CD14-positive monocyte (primary cell): ENCODE results near the gene MYOD1. TPM values are rescaled to one million over a fixed set of nuclear protein-coding genes. Genes with fewer than 3 reads are reported as not detected.

Experiments used
- DNase-seq, 3 donors: peaks; one replicate each; pipeline ENCODE4 v3.0.0-alpha.2; 2011 to 2022
- H2AFZ ChIP-seq: 2 replicates; pipeline ENCODE4 v1.6.0; 2012; ENCODE audit warnings: mild to moderate bottlenecking, low read depth, low read length, inconsistent platforms; ENCODE audit not compliant: insufficient read depth, poor library complexity, severe bottlenecking
- H3K27ac ChIP-seq, 2 donors: 1 replicate in 1 of 2; 2 replicates in 1 of 2; pipeline ENCODE4 v1.5.1; 2012 to 2013; ENCODE audit warnings: low read length in 2 of 2, control low read depth in 1 of 2, inconsistent platforms in 1 of 2, low read depth in 1 of 2, mild to moderate bottlenecking in 1 of 2
- H3K27me3 ChIP-seq, 2 donors: one replicate each; pipeline versions ENCODE4 v1.6.0 to v1.6.1; 2011 to 2013; ENCODE audit warnings: low read length in 2 of 2; ENCODE audit not compliant: control insufficient read depth in 2 of 2, insufficient read depth in 2 of 2
- H3K36me3 ChIP-seq, 2 donors: replicated peaks in 1 of 2; 1 replicate in 1 of 2; 2 replicates in 1 of 2; pipeline versions ENCODE4 v1.5.1 to v1.6.1; 2012 to 2013; ENCODE audit warnings: low read length in 2 of 2, control low read depth in 1 of 2, inconsistent platforms in 1 of 2, mild to moderate bottlenecking in 1 of 2; ENCODE audit not compliant: insufficient read depth in 2 of 2, control insufficient read depth in 1 of 2
- H3K4me1 ChIP-seq, 2 donors: 1 replicate in 1 of 2; 2 replicates in 1 of 2; pipeline versions ENCODE4 v1.5.1 to v1.6.1; 2012 to 2013; ENCODE audit warnings: low read length in 2 of 2, control low read depth in 1 of 2, inconsistent platforms in 1 of 2, mild to moderate bottlenecking in 1 of 2, moderate library complexity in 1 of 2; ENCODE audit not compliant: insufficient read depth in 2 of 2, control insufficient read depth in 1 of 2
- H3K4me2 ChIP-seq: replicated peaks from 2 replicates; pipeline ENCODE3; 2012; ENCODE audit warnings: low read length, moderate library complexity, mild to moderate bottlenecking; ENCODE audit not compliant: poor library complexity, severe bottlenecking; ENCODE audit errors: extremely low read depth
- H3K4me3 ChIP-seq, 3 experiments: fragments of 200-600 bp in 1 of 3; sonication (generic) in 1 of 3; replicated peaks in 1 of 3; 1 replicate in 2 of 3; 2 replicates in 1 of 3; pipeline ENCODE4 v1.5.1; 2011 to 2013; ENCODE audit warnings: low read length in 3 of 3, mild to moderate bottlenecking in 3 of 3, control low read depth in 2 of 3, low read depth in 2 of 3, inconsistent platforms in 1 of 3, moderate library complexity in 1 of 3
- H3K79me2 ChIP-seq: 2 replicates; pipeline ENCODE4 v1.6.0; 2012; ENCODE audit warnings: mild to moderate bottlenecking, control low read depth, inconsistent platforms, low read length, moderate library complexity; ENCODE audit not compliant: insufficient read depth
- H3K9ac ChIP-seq: 2 replicates; pipeline ENCODE4 v1.6.0; 2017; ENCODE audit warnings: low read length, mild to moderate bottlenecking; ENCODE audit not compliant: insufficient read depth, poor library complexity, severe bottlenecking
- H3K9me3 ChIP-seq, 2 donors: replicated peaks in 1 of 2; 1 replicate in 1 of 2; 2 replicates in 1 of 2; pipeline versions ENCODE4 v1.5.1 to v1.6.1; 2012 to 2013; ENCODE audit warnings: low read length in 2 of 2, control low read depth in 1 of 2; ENCODE audit not compliant: control insufficient read depth in 1 of 2, insufficient read depth in 1 of 2
- H4K20me1 ChIP-seq: 2 replicates; pipeline ENCODE4 v1.6.0; 2012; ENCODE audit warnings: mild to moderate bottlenecking, low read length, control low read depth, moderate library complexity; ENCODE audit not compliant: insufficient read depth
- H3K27ac Mint-ChIP-seq, 7 donors: one replicate each; pipeline ENCODE4 v1.8.0; 2020; ENCODE audit warnings: mild to moderate bottlenecking in 7 of 7, mixed read lengths in 7 of 7, moderate library complexity in 6 of 7, inconsistent platforms in 2 of 7
- H3K27me3 Mint-ChIP-seq, 3 donors: one replicate each; pipeline ENCODE4 v1.8.0; 2021 to 2022; ENCODE audit warnings: low read depth in 3 of 3, mild to moderate bottlenecking in 3 of 3, mixed read lengths in 3 of 3, moderate library complexity in 3 of 3, inconsistent platforms in 1 of 3
- H3K36me3 Mint-ChIP-seq, 2 donors: one replicate each; pipeline ENCODE4 v1.8.0; 2020; ENCODE audit warnings: mixed read lengths in 2 of 2, inconsistent platforms in 1 of 2, mild to moderate bottlenecking in 1 of 2
- H3K4me1 Mint-ChIP-seq: one replicate; pipeline ENCODE4 v1.8.0; 2020; ENCODE audit warnings: mild to moderate bottlenecking, mixed read lengths
- H3K4me3 Mint-ChIP-seq, 2 donors: one replicate each; pipeline ENCODE4 v1.8.0; 2020; ENCODE audit warnings: mild to moderate bottlenecking in 2 of 2, mixed read lengths in 2 of 2, moderate library complexity in 1 of 2
- H3K9me3 Mint-ChIP-seq, 7 donors: one replicate each; pipeline ENCODE4 v1.8.0; 2020 to 2022; ENCODE audit warnings: mixed read lengths in 7 of 7, mild to moderate bottlenecking in 6 of 7, moderate library complexity in 6 of 7, inconsistent platforms in 2 of 7
- WGBS: methylation state at CpG from one replicate; pipeline ENCODE4 v1.1.5; 2013; ENCODE audit warnings: missing lambda C conversion rate; ENCODE audit not compliant: insufficient coverage; 5-methylcytosine and 5-hydroxymethylcytosine counted together
- intact Hi-C, 2 donors: fragments of 100-400 bp; cut with micrococcal nuclease; formaldehyde crosslinking; loops; one replicate each; pipeline versions ENCODE4 v1.15.0 to v1.15.1; 2023
- polyA plus RNA-seq, 3 donors: library from polyadenylated mRNA; depleted of rRNA in 1 of 3; unstranded in 2 of 3; stranded (reverse) in 1 of 3; fragments of 300-500 nt in 2 of 3; fragments of >200 nt in 1 of 3; fragmentation: Illumina TruSeq in 2 of 3; gene quantifications; 1 replicate in 2 of 3; 2 replicates in 1 of 3; pipeline ENCODE4 v1.2.3, GENCODE V29; 2012 to 2021
- TF ChIP-seq, protein P1 (sequence below): fragments of 200-600 bp; IDR thresholded peaks from one replicate; pipeline ENCODE4 v1.8.0; 2022; ENCODE audit warnings: antibody characterized with exemption, mild to moderate bottlenecking

The MYOD1 gene
- polyA plus RNA-seq, 3 donors, result not detected

GRCh38 chr11:17724020-17724908 is 4.9 kb downstream of the MYOD1 start:
- no peak for DNase-seq
- Histone ChIP-seq H3K36me3 (no peaks in the 10 kb centered on the region), H2AFZ (no peak overlapping the region), H3K9me3 (peaks cover 0 to 10% of the 10 kb centered on the region in 2 donors), H3K4me1 (no peaks in the 10 kb centered on the region), H3K4me2 (no peak overlapping the region), H3K27ac (no peak overlapping the region), H3K9ac (no peak overlapping the region), H3K4me3 (no peak overlapping the region), H4K20me1 (no peaks in the 10 kb centered on the region), H3K27me3 (peaks cover 29 to 57% of the 10 kb centered on the region in 2 donors), H3K79me2 (no peaks in the 10 kb centered on the region)
- WGBS, result 87% methylated on average over 3 of the region's 10 CpGs
- no peaks in the 10 kb centered on the region for H3K4me1 Mint-ChIP-seq
- H3K36me3 Mint-ChIP-seq, result no peaks in the 10 kb centered on the region
- H3K27ac Mint-ChIP-seq, result no peak overlapping the region
- TF ChIP-seq, protein P1, sequence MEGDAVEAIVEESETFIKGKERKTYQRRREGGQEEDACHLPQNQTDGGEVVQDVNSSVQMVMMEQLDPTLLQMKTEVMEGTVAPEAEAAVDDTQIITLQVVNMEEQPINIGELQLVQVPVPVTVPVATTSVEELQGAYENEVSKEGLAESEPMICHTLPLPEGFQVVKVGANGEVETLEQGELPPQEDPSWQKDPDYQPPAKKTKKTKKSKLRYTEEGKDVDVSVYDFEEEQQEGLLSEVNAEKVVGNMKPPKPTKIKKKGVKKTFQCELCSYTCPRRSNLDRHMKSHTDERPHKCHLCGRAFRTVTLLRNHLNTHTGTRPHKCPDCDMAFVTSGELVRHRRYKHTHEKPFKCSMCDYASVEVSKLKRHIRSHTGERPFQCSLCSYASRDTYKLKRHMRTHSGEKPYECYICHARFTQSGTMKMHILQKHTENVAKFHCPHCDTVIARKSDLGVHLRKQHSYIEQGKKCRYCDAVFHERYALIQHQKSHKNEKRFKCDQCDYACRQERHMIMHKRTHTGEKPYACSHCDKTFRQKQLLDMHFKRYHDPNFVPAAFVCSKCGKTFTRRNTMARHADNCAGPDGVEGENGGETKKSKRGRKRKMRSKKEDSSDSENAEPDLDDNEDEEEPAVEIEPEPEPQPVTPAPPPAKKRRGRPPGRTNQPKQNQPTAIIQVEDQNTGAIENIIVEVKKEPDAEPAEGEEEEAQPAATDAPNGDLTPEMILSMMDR, result no peak
- H3K27me3 Mint-ChIP-seq, result peaks cover 47 to 65% (median 63%) of the 10 kb centered on the region in 3 donors
- H3K9me3 Mint-ChIP-seq, result peaks cover 0 to 5% (median 2%) of the 10 kb centered on the region in 7 donors
- H3K4me3 Mint-ChIP-seq, result no peak overlapping the region
- intact Hi-C loops, result no loop called here

DNA sequence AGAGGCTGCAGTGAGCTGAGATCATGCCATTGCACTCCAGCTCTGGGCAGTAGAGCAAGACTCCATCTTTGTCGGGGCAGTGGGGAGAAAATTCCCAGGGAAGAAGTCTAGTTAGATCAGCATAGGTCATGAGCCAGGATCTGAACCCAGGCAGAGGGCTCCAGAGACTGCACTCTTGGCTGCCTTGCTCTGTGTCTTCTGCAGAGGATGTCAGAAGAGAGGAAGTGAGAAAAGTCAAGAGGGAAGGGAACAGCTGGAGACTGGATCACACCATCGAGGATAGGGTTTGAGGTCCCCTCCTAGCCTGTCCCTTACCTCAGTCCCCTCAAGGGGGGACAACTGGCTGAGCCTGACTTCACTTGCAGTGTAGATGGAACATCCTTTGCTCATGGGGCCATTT is 5.8 kb downstream of the MYOD1 start:
- no peak overlapping the region for H3K4me2 ChIP-seq
- H3K9ac ChIP-seq, result no peak overlapping the region
- peaks cover 45 to 60% (median 56%) of the 10 kb centered on the region in 3 donors for H3K27me3 Mint-ChIP-seq
- TF ChIP-seq, protein P1, result no peak
- no peaks in the 10 kb centered on the region for H3K36me3 Mint-ChIP-seq
- H2AFZ ChIP-seq, result no peak overlapping the region
- intact Hi-C loops, result no loop called here
- H3K27me3 ChIP-seq, result peaks cover 27 to 49% of the 10 kb centered on the region in 2 donors
- H3K4me1 Mint-ChIP-seq, result no peaks in the 10 kb centered on the region
- H3K79me2 ChIP-seq, result no peaks in the 10 kb centered on the region
- WGBS, result 92% methylated on average over 1 of the region's 2 CpGs
- no peak overlapping the region for H3K27ac Mint-ChIP-seq
- DNase-seq, result no peak
- H4K20me1 ChIP-seq, result no peaks in the 10 kb centered on the region
- peaks cover 0 to 10% of the 10 kb centered on the region in 2 donors for H3K9me3 ChIP-seq
- no peaks in the 10 kb centered on the region for H3K36me3 ChIP-seq
- H3K27ac ChIP-seq, result no peak overlapping the region
- H3K4me1 ChIP-seq, result no peaks in the 10 kb centered on the region
- peaks cover 0 to 5% (median 2%) of the 10 kb centered on the region in 7 donors for H3K9me3 Mint-ChIP-seq
- H3K4me3 ChIP-seq, result no peak overlapping the region
- no peak overlapping the region for H3K4me3 Mint-ChIP-seq
